Fibroblast of pulmonary artery (primary cell): Measurements from ENCODE around the gene CABP2.
"Not testable (repeated sequence)": the region's sequence is repeated elsewhere in the genome, so short reads cannot be mapped to it uniquely, and the experiment has no call there.

Experiments used
- DNase-seq: peaks from one replicate; pipeline ENCODE4 v3.0.0-alpha.2; 2010; ENCODE audit warnings: low read depth
- H3K4me3 ChIP-seq: replicated peaks from 2 replicates; pipeline ENCODE4 v1.5.1; 2011; ENCODE audit warnings: low read depth, mild to moderate bottlenecking, control low read depth, low read length, moderate library complexity
- CTCF ChIP-seq: IDR thresholded peaks from 2 replicates; pipeline ENCODE4 v1.5.1; 2011; ENCODE audit warnings: mild to moderate bottlenecking, control low read depth, low read length, inconsistent platforms; ENCODE audit errors: missing control alignments

The CABP2 gene

GRCh38 chr11:67489203-67489884 lies 33.9 kb downstream of the CABP2 start:
- H3K4me3 ChIP-seq = no peak overlapping the region
- DNase-seq = no peak
- no peak for TF ChIP-seq CTCF

DNA sequence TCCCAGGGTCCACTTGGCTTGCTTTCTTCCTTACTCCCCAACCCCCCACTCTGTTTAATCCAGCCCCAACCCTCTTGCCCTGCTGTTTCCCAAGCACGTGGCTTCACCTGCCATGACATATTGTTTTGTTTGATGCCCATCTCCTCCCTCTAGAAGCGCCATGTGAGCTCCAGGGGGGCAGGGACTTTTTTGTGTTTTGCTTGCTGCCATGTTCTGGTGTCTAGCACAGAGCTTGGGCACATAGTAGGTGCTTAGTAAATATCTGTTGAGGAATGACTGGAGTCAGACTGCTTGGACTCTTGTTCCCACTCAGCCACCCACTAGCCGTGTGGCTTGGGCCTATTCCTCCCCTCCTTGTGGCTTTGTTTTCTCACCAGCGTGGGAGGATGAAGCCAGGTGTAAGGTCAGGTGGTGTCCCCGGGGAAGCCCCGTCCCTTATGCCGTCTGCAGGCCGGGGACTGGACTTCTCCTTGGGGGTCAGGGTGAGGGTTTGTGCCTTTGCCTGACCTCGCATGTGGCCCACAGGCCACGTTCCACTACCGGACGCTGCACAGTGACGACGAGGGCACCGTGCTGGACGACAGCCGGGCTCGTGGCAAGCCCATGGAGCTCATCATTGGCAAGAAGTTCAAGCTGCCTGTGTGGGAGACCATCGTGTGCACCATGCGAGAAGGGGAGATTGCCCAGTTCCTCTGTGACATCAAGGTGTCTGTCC lies 36.6 kb downstream of the CABP2 start:
- H3K4me3 ChIP-seq = no peak overlapping the region
- DNase-seq = no peak
- TF ChIP-seq CTCF = no peak

DNA sequence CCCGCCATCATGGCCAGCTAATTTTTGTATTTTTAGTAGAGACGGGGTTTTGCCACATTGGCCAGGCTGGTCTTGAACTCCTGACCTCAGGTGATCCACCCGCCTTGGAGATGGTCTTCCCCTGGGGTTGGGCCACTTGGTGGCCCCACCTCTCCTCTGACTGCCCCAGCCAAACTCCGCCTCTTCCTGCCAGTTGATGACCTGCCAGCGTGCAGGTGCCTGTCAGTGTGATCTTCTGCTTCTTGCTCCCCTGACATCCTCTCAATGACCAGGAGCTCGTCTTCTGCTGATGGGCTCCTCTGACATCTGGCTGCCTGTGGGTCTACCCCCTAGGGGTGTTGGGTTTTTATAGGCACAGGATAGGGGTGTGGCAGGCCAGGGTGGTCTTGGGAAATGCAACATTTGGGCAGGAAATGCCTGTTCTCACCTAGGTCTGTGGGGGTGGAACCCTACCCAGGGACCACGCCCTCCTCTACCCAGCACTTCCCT lies 37.3 kb downstream of the CABP2 start:
- not testable (repeated sequence) for H3K4me3 ChIP-seq, DNase-seq

DNA sequence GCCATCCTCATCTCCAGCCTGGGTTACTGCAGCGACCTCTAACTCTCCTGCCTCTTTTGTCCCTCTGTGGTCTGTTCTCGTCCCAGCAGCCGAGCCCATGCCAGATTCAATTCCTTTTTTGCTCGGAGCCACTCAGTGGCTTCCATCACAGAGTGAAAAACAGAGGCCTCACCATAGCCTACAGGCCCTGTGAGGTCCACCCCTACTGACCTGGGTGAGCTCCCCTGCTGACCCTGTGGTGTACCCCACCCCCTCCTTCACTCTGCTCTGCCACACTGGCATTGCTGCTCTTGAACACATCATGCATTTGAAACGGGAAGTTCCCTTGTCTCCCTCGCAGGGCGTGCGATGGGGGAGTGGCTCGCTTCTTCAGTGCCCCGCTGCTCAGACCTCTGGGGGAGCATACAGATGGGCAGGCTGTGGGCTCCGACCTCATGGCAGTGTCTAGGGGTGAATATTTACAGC lies 38.4 kb downstream of the CABP2 start:
- no peak for TF ChIP-seq CTCF
- DNase-seq = no peak
- H3K4me3 ChIP-seq = no peak overlapping the region

DNA sequence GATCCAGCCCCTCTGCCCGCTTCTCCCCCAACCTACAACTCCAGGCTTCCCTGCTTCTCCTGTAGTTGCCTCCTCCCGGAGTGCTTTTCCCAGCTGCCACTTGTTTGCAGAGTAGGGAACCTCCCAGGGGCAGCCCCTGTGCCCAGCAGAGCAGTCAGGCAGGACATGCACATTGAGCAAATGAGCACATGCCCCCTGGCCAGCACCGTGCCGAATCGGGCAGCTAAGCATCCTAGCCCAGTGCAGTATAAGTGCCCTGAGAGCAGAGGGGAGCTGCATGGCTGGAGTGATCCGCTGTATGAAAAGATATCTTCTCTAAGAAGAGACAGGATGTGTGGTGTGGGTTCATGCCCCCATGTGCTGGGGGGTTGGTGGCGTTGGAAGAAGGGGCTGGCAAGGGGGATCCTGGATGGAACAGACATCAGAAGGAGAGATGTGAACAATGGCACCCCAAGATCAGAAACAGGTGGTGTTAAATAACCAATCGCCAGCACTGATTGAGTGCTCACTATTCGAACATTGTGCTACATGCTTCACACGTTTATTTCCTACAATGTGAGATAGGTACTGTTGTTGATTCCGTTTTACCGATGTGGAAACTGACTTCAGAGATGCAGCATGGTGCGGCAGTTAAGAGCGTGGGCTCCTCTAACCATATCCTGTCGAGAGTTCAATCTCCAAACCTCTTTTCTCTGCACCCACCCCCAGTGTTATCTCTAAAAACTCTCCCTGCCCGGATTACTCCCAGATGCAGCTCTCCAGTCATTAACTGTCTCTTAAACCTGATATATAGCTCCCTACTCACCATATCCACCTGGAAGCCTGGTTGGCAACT lies 39.2 kb downstream of the CABP2 start:
- no peak for DNase-seq
- no peak for TF ChIP-seq CTCF
- H3K4me3 ChIP-seq = peak overlapping the region; percentile 76

- peak within 1 kb of the TSS; percentile 76 for H3K4me3 ChIP-seq
- TF ChIP-seq CTCF = no peak
- DNase-seq = peak; percentile 98
Measured at GRCh38 chr11:67482827-67483798, 40.1 kb downstream of the CABP2 start, which contains the start of gene AIP. Gene AIP, plus strand, starts transcription at chr11:67483026. Its CDS starts 133 bp downstream, at chr11:67483159.
